Epithelial cell of proximal tubule (primary cell): Measurements from ENCODE around the gene DCST1. TPM values are rescaled to one million over a fixed set of nuclear protein-coding genes. Genes with fewer than 3 reads are reported as not detected.
A peak's percentile ranks its signal among the peaks of the same experiment; 100 is the strongest.

Source experiments
- DNase-seq: peaks from one replicate; pipeline ENCODE4 v3.0.0-alpha.2; 2011; ENCODE audit warnings: low read depth
- H3K4me3 ChIP-seq: 2 replicates; pipeline ENCODE4 v1.5.1; 2011; ENCODE audit warnings: low read depth, mild to moderate bottlenecking, low read length
- total RNA-seq: library from RNA; depleted of rRNA; stranded (reverse); fragments of >200 nt; gene quantifications from 2 replicates; pipeline ENCODE4 v1.2.3, GENCODE V29; 2015
- TF ChIP-seq, protein P1 (sequence below): conservative IDR thresholded peaks from 2 replicates; pipeline ENCODE4 v1.5.1; 2012; ENCODE audit warnings: low read depth, mild to moderate bottlenecking, low read length

Gene DCST1
- total RNA-seq, 1 donor from 2014 or later, result not detected

DNA sequence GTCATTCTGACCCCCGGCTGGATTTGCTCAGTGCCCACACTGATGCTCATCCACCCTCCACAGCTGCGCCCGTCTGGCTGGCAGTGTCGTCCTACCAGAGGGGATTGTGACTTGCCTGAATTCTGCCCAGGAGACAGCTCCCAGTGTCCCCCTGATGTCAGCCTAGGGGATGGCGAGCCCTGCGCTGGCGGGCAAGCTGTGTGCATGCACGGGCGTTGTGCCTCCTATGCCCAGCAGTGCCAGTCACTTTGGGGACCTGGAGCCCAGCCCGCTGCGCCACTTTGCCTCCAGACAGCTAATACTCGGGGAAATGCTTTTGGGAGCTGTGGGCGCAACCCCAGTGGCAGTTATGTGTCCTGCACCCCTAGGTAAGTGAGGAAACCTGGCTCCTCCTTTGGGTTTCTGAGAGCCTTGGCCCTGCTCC is 24.2 kb downstream of the DCST1 start:
- TF ChIP-seq, protein P1, sequence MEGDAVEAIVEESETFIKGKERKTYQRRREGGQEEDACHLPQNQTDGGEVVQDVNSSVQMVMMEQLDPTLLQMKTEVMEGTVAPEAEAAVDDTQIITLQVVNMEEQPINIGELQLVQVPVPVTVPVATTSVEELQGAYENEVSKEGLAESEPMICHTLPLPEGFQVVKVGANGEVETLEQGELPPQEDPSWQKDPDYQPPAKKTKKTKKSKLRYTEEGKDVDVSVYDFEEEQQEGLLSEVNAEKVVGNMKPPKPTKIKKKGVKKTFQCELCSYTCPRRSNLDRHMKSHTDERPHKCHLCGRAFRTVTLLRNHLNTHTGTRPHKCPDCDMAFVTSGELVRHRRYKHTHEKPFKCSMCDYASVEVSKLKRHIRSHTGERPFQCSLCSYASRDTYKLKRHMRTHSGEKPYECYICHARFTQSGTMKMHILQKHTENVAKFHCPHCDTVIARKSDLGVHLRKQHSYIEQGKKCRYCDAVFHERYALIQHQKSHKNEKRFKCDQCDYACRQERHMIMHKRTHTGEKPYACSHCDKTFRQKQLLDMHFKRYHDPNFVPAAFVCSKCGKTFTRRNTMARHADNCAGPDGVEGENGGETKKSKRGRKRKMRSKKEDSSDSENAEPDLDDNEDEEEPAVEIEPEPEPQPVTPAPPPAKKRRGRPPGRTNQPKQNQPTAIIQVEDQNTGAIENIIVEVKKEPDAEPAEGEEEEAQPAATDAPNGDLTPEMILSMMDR, result peak; percentile 22
- H3K4me3 ChIP-seq, result no peak overlapping the region
- no peak for DNase-seq

DNA sequence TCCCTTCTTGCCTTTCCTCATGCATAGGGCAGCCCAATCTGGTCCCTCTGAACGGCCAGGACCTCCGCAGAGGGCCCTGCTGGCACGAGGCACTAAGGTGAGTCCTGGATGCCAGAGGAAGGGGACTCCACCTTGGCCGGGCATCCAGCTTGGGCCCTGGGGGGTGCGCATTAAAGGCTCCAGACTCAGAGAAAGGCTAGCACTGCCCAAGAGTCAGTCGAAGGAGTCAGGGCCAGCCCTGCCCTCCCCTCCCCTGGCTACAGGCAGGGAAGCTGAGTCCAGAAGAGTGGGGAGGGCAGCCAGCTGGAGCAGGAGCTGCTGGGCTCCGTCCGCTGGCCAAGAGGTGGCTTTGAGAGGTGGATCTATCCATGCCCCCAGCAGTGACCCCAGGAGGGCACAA is 27.1 kb downstream of the DCST1 start:
- no peak overlapping the region for H3K4me3 ChIP-seq
- TF ChIP-seq, protein P1, result no peak
- no peak for DNase-seq

DNA sequence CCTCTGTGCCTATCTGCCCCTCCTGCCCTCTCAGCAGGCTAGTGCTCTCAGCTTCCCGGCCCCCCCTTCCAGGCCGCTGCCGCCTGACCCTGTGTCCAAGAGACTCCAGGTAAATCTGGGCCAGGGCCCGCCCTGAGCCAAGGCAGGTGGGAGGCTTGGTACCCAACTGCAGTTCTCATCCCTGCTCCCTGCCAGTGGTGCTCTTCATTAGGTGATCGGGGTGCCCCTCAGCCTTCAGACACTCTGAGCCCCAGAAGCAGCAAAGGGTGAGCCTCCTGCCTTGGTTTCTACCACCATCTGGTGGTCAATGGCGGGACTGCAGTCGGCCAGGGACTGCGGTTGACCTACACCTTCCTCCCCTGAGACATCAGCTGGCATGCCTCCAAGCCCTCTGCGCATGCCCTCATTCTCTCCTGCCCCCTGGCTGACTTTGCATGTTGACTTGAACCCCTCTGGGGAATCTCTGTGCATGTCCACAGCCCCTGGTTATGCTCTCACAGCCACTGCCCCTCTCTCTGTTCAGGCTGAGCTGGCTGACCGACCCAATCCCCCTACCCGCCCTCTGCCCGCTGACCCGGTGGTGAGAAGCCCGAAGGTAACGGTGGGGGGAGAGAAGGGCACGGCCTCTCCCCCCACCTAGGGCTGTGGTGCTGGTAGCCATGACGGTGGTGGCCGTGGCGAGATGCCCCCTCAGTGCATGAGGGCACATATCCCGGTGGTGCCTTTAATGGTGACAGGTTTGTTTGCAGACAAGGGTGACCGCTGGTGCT is 27.9 kb downstream of the DCST1 start:
- H3K4me3 ChIP-seq, result no peak overlapping the region
- TF ChIP-seq, protein P1, result peak; percentile 98
- no peak for DNase-seq

DNA sequence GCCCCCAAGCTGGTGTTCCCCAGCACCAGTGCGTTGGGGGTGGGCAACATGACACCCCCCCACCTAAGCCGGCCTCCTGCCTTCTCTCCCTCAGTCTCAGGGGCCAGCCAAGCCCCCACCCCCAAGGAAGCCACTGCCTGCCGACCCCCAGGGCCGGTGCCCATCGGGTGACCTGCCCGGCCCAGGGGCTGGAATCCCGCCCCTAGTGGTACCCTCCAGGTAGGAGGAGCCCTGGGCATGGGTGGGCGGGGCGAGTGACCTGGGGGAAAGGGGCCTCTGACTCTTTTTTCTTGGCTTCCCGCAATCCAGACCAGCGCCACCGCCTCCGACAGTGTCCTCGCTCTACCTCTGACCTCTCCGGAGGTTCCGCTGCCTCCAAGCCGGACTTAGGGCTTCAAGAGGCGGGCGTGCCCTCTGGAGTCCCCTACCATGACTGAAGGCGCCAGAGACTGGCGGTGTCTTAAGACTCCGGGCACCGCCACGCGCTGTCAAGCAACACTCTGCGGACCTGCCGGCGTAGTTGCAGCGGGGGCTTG is 28.6 kb downstream of the DCST1 start:
- no peak overlapping the region for H3K4me3 ChIP-seq
- DNase-seq, result no peak
- TF ChIP-seq, protein P1, result no peak

DNA sequence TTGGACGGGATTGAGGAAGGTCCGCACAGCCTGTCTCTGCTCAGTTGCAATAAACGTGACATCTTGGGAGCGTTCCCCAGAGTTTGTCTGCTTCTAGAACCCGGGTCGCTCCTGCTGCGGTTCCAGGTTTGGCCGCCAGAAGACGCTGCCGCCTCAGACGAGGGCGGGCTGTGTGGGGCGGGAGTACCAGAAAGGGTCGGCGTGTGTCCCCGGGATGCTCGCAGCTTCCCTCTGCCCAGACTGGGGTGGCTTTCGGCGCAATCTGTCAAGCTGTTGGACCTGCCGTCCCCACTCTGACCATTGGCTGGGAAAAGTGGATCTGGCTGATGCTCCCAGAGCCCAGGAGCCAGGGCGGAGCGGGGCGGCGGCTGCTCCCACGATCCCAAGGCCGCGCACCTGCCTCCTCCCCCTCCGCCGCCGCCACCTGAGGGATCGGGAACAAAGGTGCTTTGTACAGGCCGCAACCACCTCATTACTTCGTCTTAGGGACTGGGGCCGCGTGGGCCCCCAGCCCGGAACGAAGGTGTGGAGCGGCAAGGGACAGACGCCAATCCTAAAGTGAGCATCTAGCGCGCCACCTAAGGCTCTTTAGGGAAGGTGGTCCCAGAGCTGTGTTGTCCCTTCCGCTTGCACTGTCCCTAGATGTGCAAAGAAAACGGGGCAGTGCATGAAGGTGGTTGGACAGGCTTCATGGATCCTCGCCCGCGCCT is 29.2 kb downstream of the DCST1 start:
- no peak for DNase-seq
- TF ChIP-seq, protein P1, result peak; percentile 65
- H3K4me3 ChIP-seq, result peak overlapping the region; percentile 93

DNA sequence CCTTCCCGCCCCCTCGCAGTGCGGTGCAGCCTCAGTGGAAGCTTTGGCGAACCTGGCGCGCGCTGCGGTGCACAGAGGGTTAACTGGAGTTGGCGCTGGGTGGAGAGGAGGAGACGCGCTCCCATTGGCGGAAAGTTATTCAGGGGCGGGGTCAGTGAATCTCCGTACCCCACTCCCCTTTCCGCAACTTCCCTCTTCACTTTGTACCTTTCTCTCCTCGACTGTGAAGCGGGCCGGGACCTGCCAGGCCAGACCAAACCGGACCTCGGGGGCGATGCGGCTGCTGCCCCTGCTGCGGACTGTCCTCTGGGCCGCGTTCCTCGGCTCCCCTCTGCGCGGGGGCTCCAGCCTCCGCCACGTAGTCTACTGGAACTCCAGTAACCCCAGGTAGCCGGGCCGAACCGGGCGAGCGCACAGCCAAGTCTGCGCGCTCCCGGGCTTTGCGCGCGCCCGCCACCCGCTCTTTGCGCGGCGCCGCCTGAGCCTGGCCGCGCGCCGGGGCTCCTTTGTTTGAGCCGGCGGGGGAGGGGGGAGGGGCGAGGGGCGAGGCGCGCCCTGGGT is 30.0 kb downstream of the DCST1 start, which contains the start of gene EFNA4:
Gene EFNA4 (plus strand): TSS at position 191 of the 561 bp plus-strand sequence. CDS start 84 bp downstream, at position 275.
- peak within 1 kb of the TSS; percentile 93 for H3K4me3 ChIP-seq
- TF ChIP-seq, protein P1, result no peak
- DNase-seq, result peak; percentile 27
